ENCODE measurements around the gene CCDC110. TPM values are rescaled to one million over a fixed set of nuclear protein-coding genes. Genes with fewer than 3 reads are reported as not detected.

CCDC110 gene
- total RNA-seq, 1 donor = not detected

GRCh38 chr4:185464183-185464582, 7.3 kb downstream of the CCDC110 start:
- Histone ChIP-seq H3K4me3 (ENCODE audit: low read length) (no peak overlapping the region), H3K27me3 (ENCODE audit: insufficient read depth, low read length) (peaks cover 26% of the 10 kb centered on the region), H3K4me1 (ENCODE audit: insufficient read depth, low read length) (no peaks in the 10 kb centered on the region), H3K9me3 (ENCODE audit: low read depth, low read length) (no peaks in the 10 kb centered on the region)

GRCh38 chr4:185463541-185463940, 8.0 kb downstream of the CCDC110 start:
- Histone ChIP-seq H3K4me1 (ENCODE audit: insufficient read depth, low read length) (no peaks in the 10 kb centered on the region), H3K27me3 (ENCODE audit: insufficient read depth, low read length) (peaks cover 25% of the 10 kb centered on the region), H3K4me3 (ENCODE audit: low read length) (no peak overlapping the region), H3K9me3 (ENCODE audit: low read depth, low read length) (no peaks in the 10 kb centered on the region)

- Histone ChIP-seq H3K4me3 (ENCODE audit: low read length) (no peak overlapping the region), H3K27me3 (ENCODE audit: insufficient read depth, low read length) (peaks cover 33% of the 10 kb centered on the region), H3K9me3 (ENCODE audit: low read depth, low read length) (no peaks in the 10 kb centered on the region), H3K4me1 (ENCODE audit: insufficient read depth, low read length) (no peaks in the 10 kb centered on the region)
These were observed 10.0 kb downstream of the CCDC110 start for GRCh38 chr4:185461565-185461964.

- Histone ChIP-seq H3K4me3 (ENCODE audit: low read length) (no peak overlapping the region), H3K9me3 (ENCODE audit: low read depth, low read length) (no peaks in the 10 kb centered on the region), H3K27me3 (ENCODE audit: insufficient read depth, low read length) (peaks cover 42% of the 10 kb centered on the region), H3K4me1 (ENCODE audit: insufficient read depth, low read length) (no peaks in the 10 kb centered on the region)
These were observed 14.4 kb downstream of the CCDC110 start for GRCh38 chr4:185457136-185457535.

- Histone ChIP-seq H3K4me1 (ENCODE audit: insufficient read depth, low read length) (no peaks in the 10 kb centered on the region), H3K4me3 (ENCODE audit: low read length) (no peak overlapping the region), H3K27me3 (ENCODE audit: insufficient read depth, low read length) (peaks cover 39% of the 10 kb centered on the region)
These were observed 15.4 kb downstream of the CCDC110 start for GRCh38 chr4:185456131-185456530.

GRCh38 chr4:185445209-185445608, 26.3 kb downstream of the CCDC110 start:
- Histone ChIP-seq H3K27me3 (ENCODE audit: insufficient read depth, low read length) (peaks cover 20% of the 10 kb centered on the region), H3K4me3 (ENCODE audit: low read length) (no peak overlapping the region), H3K9me3 (ENCODE audit: low read depth, low read length) (no peaks in the 10 kb centered on the region), H3K4me1 (ENCODE audit: insufficient read depth, low read length) (no peaks in the 10 kb centered on the region)

More at GRCh38 chr4:185456131-185456530, 15.4 kb downstream of the CCDC110 start:
- no peaks in the 10 kb centered on the region for H3K9me3 ChIP-seq (ENCODE audit: low read depth, low read length)

GRCh38 chr4:185441479-185441878, 30.1 kb downstream of the CCDC110 start:
- H3K9me3 ChIP-seq (ENCODE audit: low read depth, low read length) = no peaks in the 10 kb centered on the region
- H3K27me3 ChIP-seq (ENCODE audit: insufficient read depth, low read length) = peaks cover 28% of the 10 kb centered on the region
- no peaks in the 10 kb centered on the region for H3K4me1 ChIP-seq (ENCODE audit: insufficient read depth, low read length)
- no peak overlapping the region for H3K4me3 ChIP-seq (ENCODE audit: low read length)

- no peak overlapping the region for H3K4me3 ChIP-seq (ENCODE audit: low read length)
- H3K27me3 ChIP-seq (ENCODE audit: insufficient read depth, low read length) = peaks cover 28% of the 10 kb centered on the region
- H3K9me3 ChIP-seq (ENCODE audit: low read depth, low read length) = no peaks in the 10 kb centered on the region
- no peaks in the 10 kb centered on the region for H3K4me1 ChIP-seq (ENCODE audit: insufficient read depth, low read length)
These were observed 33.7 kb downstream of the CCDC110 start for GRCh38 chr4:185437809-185438208.

GRCh38 chr4:185435466-185435865, 36.1 kb downstream of the CCDC110 start:
- H3K9me3 ChIP-seq (ENCODE audit: low read depth, low read length) = no peaks in the 10 kb centered on the region
- no peak overlapping the region for H3K4me3 ChIP-seq (ENCODE audit: low read length)
- no peaks in the 10 kb centered on the region for H3K4me1 ChIP-seq (ENCODE audit: insufficient read depth, low read length)
- peaks cover 26% of the 10 kb centered on the region for H3K27me3 ChIP-seq (ENCODE audit: insufficient read depth, low read length)

GRCh38 chr4:185429660-185430059, 41.9 kb downstream of the CCDC110 start:
- peaks cover 12% of the 10 kb centered on the region for H3K4me1 ChIP-seq (ENCODE audit: insufficient read depth, low read length)
- peaks cover 6% of the 10 kb centered on the region for H3K27me3 ChIP-seq (ENCODE audit: insufficient read depth, low read length)
- H3K9me3 ChIP-seq (ENCODE audit: low read depth, low read length) = no peaks in the 10 kb centered on the region
- no peak overlapping the region for H3K4me3 ChIP-seq (ENCODE audit: low read length)

- Histone ChIP-seq H3K4me3 (ENCODE audit: low read length) (no peak overlapping the region), H3K9me3 (ENCODE audit: low read depth, low read length) (no peaks in the 10 kb centered on the region), H3K4me1 (ENCODE audit: insufficient read depth, low read length) (peaks cover 15% of the 10 kb centered on the region), H3K27me3 (ENCODE audit: insufficient read depth, low read length) (peaks cover 6% of the 10 kb centered on the region)
These were observed 44.4 kb downstream of the CCDC110 start for GRCh38 chr4:185426960-185427688.

- Histone ChIP-seq H3K4me3 (ENCODE audit: low read length) (peak within 1 kb of the TSS; percentile 91), H3K4me1 (ENCODE audit: insufficient read depth, low read length) (peaks cover 15% of the 10 kb centered on the region), H3K27me3 (ENCODE audit: insufficient read depth, low read length) (no peaks in the 10 kb centered on the region), H3K9me3 (ENCODE audit: low read depth, low read length) (no peaks in the 10 kb centered on the region)
These were observed 45.7 kb downstream of the CCDC110 start, which contains the start of gene UFSP2 for GRCh38 chr4:185425647-185426352. Gene UFSP2, minus strand, starts transcription at chr4:185425964. Its CDS starts 96 bp downstream, at chr4:185425868.

GRCh38 chr4:185424905-185425646, 46.5 kb downstream of the CCDC110 start:
- Histone ChIP-seq H3K4me1 (ENCODE audit: insufficient read depth, low read length) (peaks cover 15% of the 10 kb centered on the region), H3K9me3 (ENCODE audit: low read depth, low read length) (no peaks in the 10 kb centered on the region), H3K4me3 (ENCODE audit: low read length) (peak overlapping the region; percentile 91), H3K27me3 (ENCODE audit: insufficient read depth, low read length) (no peaks in the 10 kb centered on the region)

- H3K27me3 ChIP-seq (ENCODE audit: insufficient read depth, low read length) = no peaks in the 10 kb centered on the region
- no peak overlapping the region for H3K4me3 ChIP-seq (ENCODE audit: low read length)
- no peaks in the 10 kb centered on the region for H3K9me3 ChIP-seq (ENCODE audit: low read depth, low read length)
- H3K4me1 ChIP-seq (ENCODE audit: insufficient read depth, low read length) = peaks cover 15% of the 10 kb centered on the region
These were observed 50.0 kb downstream of the CCDC110 start for GRCh38 chr4:185421366-185422124.
